ENCODE results near the gene ANKRD16. TPM values are rescaled to one million over a fixed set of nuclear protein-coding genes. Genes with fewer than 3 reads are reported as not detected.

ANKRD16 gene
- total RNA-seq, 1 experiment from 2014 or later, result 6.9 TPM

GRCh38 chr10:5894403-5894802 lies 4.7 kb upstream of the ANKRD16 start:
- no TSS peak for BruUV-seq (replicated peaks)
- TF ChIP-seq CTCF (IDR thresholded peaks at IDR 0.05) (no peak), POLR2AphosphoS5 (IDR thresholded peaks at IDR 0.05; ENCODE audit: low read depth, low read length) (no peak), SIN3A (IDR thresholded peaks at IDR 0.05; ENCODE audit: borderline replicate concordance, insufficient read depth, low read depth, low read length) (no peak), REST (IDR thresholded peaks at IDR 0.05; ENCODE audit: insufficient read depth in 1 of 2, low read depth in 2 of 2, low read length in 1 of 2) (no peak), TCF7L2 (IDR thresholded peaks at IDR 0.05; ENCODE audit: low read depth, low read length) (no peak)
- H3K36me3 ChIP-seq (ENCODE audit: control insufficient read depth, insufficient read depth, low read length), result no peaks in the 10 kb centered on the region; the same call in none of the 2 replicates
- no peak overlapping the region for H3K27ac ChIP-seq (ENCODE audit: low read length)
- ATAC-seq (no peak), DNase-seq (ENCODE audit: low read depth, low spot score) (no peak)
- ChIA-PET POLR2A (no interaction called here), CTCF (no interaction called here)
- in situ Hi-C loops (cut with HindIII; ENCODE audit: low pct_unique_long_range_greater_than_20kb, low sequenced_read_pairs), result no loop called here
- H3K4me1 ChIP-seq (ENCODE audit: control insufficient read depth, insufficient read depth, low read length), result 0 out of 2 replicates have a peak, but pooled peaks cover 3% of the 10 kb centered on the region
- no peaks in the 10 kb centered on the region for H3K9me3 ChIP-seq (ENCODE audit: control insufficient read depth, insufficient read depth, low read depth, low read length)
- no peaks in the 10 kb centered on the region for H3K27me3 ChIP-seq (ENCODE audit: control insufficient read depth, insufficient read depth, low read length)
- no peak overlapping the region for H3K4me3 ChIP-seq (ENCODE audit: low read depth in 2 of 2, low read length in 2 of 2)
- intact Hi-C loops (cut with micrococcal nuclease; ENCODE audit: unreplicated experiment), result no loop called here

- intact Hi-C loops (cut with micrococcal nuclease; ENCODE audit: unreplicated experiment) (no loop called here), in situ Hi-C loops (cut with HindIII; ENCODE audit: low pct_unique_long_range_greater_than_20kb, low sequenced_read_pairs) (no loop called here)
- CTCF ChIA-PET, result no interaction called here
These were observed 3.6 kb upstream of the ANKRD16 start for GRCh38 chr10:5893321-5893720.

More at GRCh38 chr10:5893321-5893720, 3.6 kb upstream of the ANKRD16 start:
- no peak for DNase-seq (ENCODE audit: low read depth, low spot score)
- no peak for ATAC-seq
- POLR2A ChIA-PET, result no interaction called here
- no peak for TF ChIP-seq CTCF (IDR thresholded peaks at IDR 0.05)
- no peak for TF ChIP-seq POLR2AphosphoS5 (IDR thresholded peaks at IDR 0.05; ENCODE audit: low read depth, low read length)
- no peak for TF ChIP-seq REST (IDR thresholded peaks at IDR 0.05; ENCODE audit: insufficient read depth in 1 of 2, low read depth in 2 of 2, low read length in 1 of 2)
- no peak for TF ChIP-seq TCF7L2 (IDR thresholded peaks at IDR 0.05; ENCODE audit: low read depth, low read length)
- TF ChIP-seq SIN3A (IDR thresholded peaks at IDR 0.05; ENCODE audit: borderline replicate concordance, insufficient read depth, low read depth, low read length), result no peak
- Histone ChIP-seq H3K4me3 (ENCODE audit: low read depth in 2 of 2, low read length in 2 of 2) (no peak overlapping the region), H3K27ac (ENCODE audit: low read length) (no peak overlapping the region), H3K9me3 (ENCODE audit: control insufficient read depth, insufficient read depth, low read depth, low read length) (no peaks in the 10 kb centered on the region), H3K36me3 (ENCODE audit: control insufficient read depth, insufficient read depth, low read length) (no peaks in the 10 kb centered on the region; the same call in none of the 2 replicates), H3K4me1 (ENCODE audit: control insufficient read depth, insufficient read depth, low read length) (0 out of 2 replicates have a peak, but pooled peaks cover 3% of the 10 kb centered on the region), H3K27me3 (ENCODE audit: control insufficient read depth, insufficient read depth, low read length) (no peaks in the 10 kb centered on the region)
- BruUV-seq (replicated peaks), result no TSS peak

All from Panc1 (cell line).